H1 (cell line): ENCODE measurements around the gene GDPD4. TPM values are rescaled to one million over a fixed set of nuclear protein-coding genes. Genes with fewer than 3 reads are reported as not detected.

Experiments
- CTCF ChIA-PET: fragments of 300-600 bp; sonication (Branson Sonifier 250); formaldehyde crosslinking; loops from one replicate; lab custom pipeline; 2021; ENCODE audit not compliant: partially characterized antibody; lab: Charles Lee
- POLR2A ChIA-PET: fragments of 300-600 bp; sonication (Branson Sonifier 250); formaldehyde crosslinking; loops from one replicate; lab custom pipeline; 2021; ENCODE audit warnings: inconsistent platforms; ENCODE audit not compliant: partially characterized antibody; lab: Charles Lee
- DNase-seq, 2 experiments: peaks; one replicate each; pipeline versions ENCODE4 v3.0.0 to v3.0.0-alpha.2; 2010 to 2022; ENCODE audit warnings: low spot score in 2 of 2, low read depth in 1 of 2, mixed read lengths in 1 of 2
- FAIRE-seq: peaks from 2 replicates; lab custom pipeline; 2011; peaks lifted over from hg19 to GRCh38; lab: Jason Lieb, UNC
- H2AFZ ChIP-seq: 2 replicates; pipeline ENCODE4 v1.8.1; 2012; ENCODE audit warnings: low read length, inconsistent platforms
- H2AK5ac ChIP-seq: 2 replicates; pipeline ENCODE4 v1.6.1; 2013; ENCODE audit warnings: low read depth, low read length
- H2BK120ac ChIP-seq: replicated peaks from 2 replicates; pipeline ENCODE3; 2013; ENCODE audit warnings: low read depth, low read length, inconsistent platforms
- H2BK12ac ChIP-seq: 2 replicates; pipeline ENCODE4 v1.6.1; 2013; ENCODE audit warnings: low read depth, low read length
- H2BK15ac ChIP-seq: 2 replicates; pipeline ENCODE4 v1.6.1; 2013; ENCODE audit warnings: low read length
- H2BK20ac ChIP-seq: 2 replicates; pipeline ENCODE4 v1.6.1; 2013; ENCODE audit warnings: low read length
- H2BK5ac ChIP-seq: 2 replicates; pipeline ENCODE4 v1.6.1; 2013; ENCODE audit warnings: low read depth, low read length
- H3K14ac ChIP-seq: 2 replicates; pipeline ENCODE4 v1.6.1; 2013; ENCODE audit warnings: inconsistent platforms; ENCODE audit not compliant: insufficient read length
- H3K18ac ChIP-seq: 2 replicates; pipeline ENCODE4 v1.6.1; 2013; ENCODE audit warnings: low read length; ENCODE audit errors: extremely low read depth
- H3K23ac ChIP-seq: 2 replicates; pipeline ENCODE4 v1.6.1; 2013; ENCODE audit warnings: inconsistent platforms; ENCODE audit not compliant: insufficient read length
- H3K23me2 ChIP-seq: 2 replicates; pipeline ENCODE4 v1.6.1; 2013; ENCODE audit warnings: low read depth, low read length
- H3K27ac ChIP-seq: 2 replicates; pipeline ENCODE4 v1.6.1; 2011; ENCODE audit warnings: low read depth, low read length, inconsistent platforms
- H3K27me3 ChIP-seq, 4 experiments: replicated peaks in 1 of 4; 1 replicate in 1 of 4; 2 replicates in 3 of 4; pipeline versions ENCODE4 v1.6.1 to v1.8.1; 2011 to 2013; ENCODE audit warnings: low read length in 3 of 4, mild to moderate bottlenecking in 3 of 4, inconsistent platforms in 2 of 4, mixed read lengths in 2 of 4, moderate library complexity in 1 of 4; ENCODE audit not compliant: control insufficient read depth in 3 of 4, insufficient read depth in 3 of 4; ENCODE audit errors: extremely low read depth in 1 of 4
- H3K36me3 ChIP-seq, 4 experiments: 2 replicates each; pipeline versions ENCODE4 v1.6.1 to v1.8.1; 2011 to 2013; ENCODE audit warnings: mild to moderate bottlenecking in 4 of 4, low read length in 3 of 4, moderate library complexity in 2 of 4, control low read depth in 1 of 4, inconsistent platforms in 1 of 4; ENCODE audit not compliant: insufficient read depth in 4 of 4, control insufficient read depth in 2 of 4
- H3K4ac ChIP-seq: replicated peaks from 2 replicates; pipeline ENCODE3; 2013; ENCODE audit warnings: low read length, low read depth, mixed read lengths, inconsistent platforms; ENCODE audit not compliant: insufficient read length
- H3K4me1 ChIP-seq, 4 experiments: replicated peaks in 1 of 4; 1 replicate in 1 of 4; 2 replicates in 3 of 4; pipeline versions ENCODE4 v1.6.1 to v1.8.1; 2011 to 2013; ENCODE audit warnings: low read length in 3 of 4, inconsistent platforms in 2 of 4, mixed read lengths in 1 of 4; ENCODE audit not compliant: insufficient read depth in 4 of 4, control insufficient read depth in 3 of 4
- H3K4me2 ChIP-seq, 2 experiments: 2 replicates each; pipeline versions ENCODE4 v1.6.1 to v1.8.1; 2011 to 2013; ENCODE audit warnings: low read depth in 2 of 2, low read length in 2 of 2, control low read depth in 1 of 2, inconsistent platforms in 1 of 2, mild to moderate bottlenecking in 1 of 2; ENCODE audit not compliant: insufficient read depth in 1 of 2
- H3K4me3 ChIP-seq, 4 experiments: fragments of 200-600, 300-600 bp in 1 of 4; sonication (generic), shearing (Covaris generic), sonication (Bioruptor Twin) in 1 of 4; 2 replicates each; pipeline versions ENCODE4 v1.5.1 to v1.8.1; 2011 to 2016; ENCODE audit warnings: low read length in 4 of 4, low read depth in 3 of 4, control low read depth in 2 of 4, inconsistent platforms in 2 of 4, mild to moderate bottlenecking in 2 of 4, mixed read lengths in 1 of 4, moderate library complexity in 1 of 4; ENCODE audit not compliant: insufficient read depth in 2 of 4; ENCODE audit errors: extremely low read depth in 1 of 4
- H3K56ac ChIP-seq: replicated peaks from 2 replicates; pipeline ENCODE3; 2013; ENCODE audit warnings: low read depth, mild to moderate bottlenecking, mixed read lengths, low read length, inconsistent platforms; ENCODE audit not compliant: insufficient read length
- H3K79me1 ChIP-seq: 2 replicates; pipeline ENCODE4 v1.6.1; 2013; ENCODE audit warnings: low read depth, low read length, control low read depth
- H3K79me2 ChIP-seq, 2 experiments: 2 replicates each; pipeline versions ENCODE4 v1.6.1 to v1.8.1; 2012 to 2013; ENCODE audit warnings: low read length in 2 of 2, mild to moderate bottlenecking in 2 of 2, inconsistent platforms in 1 of 2; ENCODE audit not compliant: insufficient read depth in 2 of 2, control insufficient read depth in 1 of 2
- H3K9ac ChIP-seq, 4 experiments: replicated peaks in 1 of 4; 1 replicate in 1 of 4; 2 replicates in 3 of 4; pipeline versions ENCODE4 v1.6.1 to v1.8.1; 2011 to 2013; ENCODE audit warnings: low read depth in 3 of 4, low read length in 3 of 4, control low read depth in 2 of 4, mild to moderate bottlenecking in 2 of 4, moderate library complexity in 2 of 4, inconsistent platforms in 1 of 4; ENCODE audit errors: extremely low read depth in 1 of 4
- H3K9me3 ChIP-seq, 2 experiments: 2 replicates each; pipeline versions ENCODE4 v1.6.1 to v1.8.1; 2012 to 2013; ENCODE audit warnings: mild to moderate bottlenecking in 2 of 2, moderate library complexity in 2 of 2, control low read depth in 1 of 2, inconsistent platforms in 1 of 2, low read depth in 1 of 2, low read length in 1 of 2, mixed read lengths in 1 of 2; ENCODE audit not compliant: insufficient read depth in 2 of 2
- H4K20me1 ChIP-seq, 2 experiments: replicated peaks in 1 of 2; 2 replicates each; pipeline versions ENCODE3 to v1.8.1; 2011 to 2013; ENCODE audit warnings: inconsistent platforms in 2 of 2, low read length in 2 of 2, mild to moderate bottlenecking in 1 of 2; ENCODE audit not compliant: insufficient read depth in 2 of 2, control insufficient read depth in 1 of 2
- H4K5ac ChIP-seq: 2 replicates; pipeline ENCODE4 v1.6.1; 2013; ENCODE audit warnings: low read length, low read depth, mixed read lengths, inconsistent platforms; ENCODE audit not compliant: insufficient read length
- H4K8ac ChIP-seq: 2 replicates; pipeline ENCODE4 v1.8.0; 2013; ENCODE audit warnings: mild to moderate bottlenecking, moderate library complexity, low read length, inconsistent platforms; ENCODE audit not compliant: insufficient read depth; ENCODE audit errors: extremely low read depth
- H4K91ac ChIP-seq: replicated peaks from 2 replicates; pipeline ENCODE3; 2013; ENCODE audit warnings: low read length, mixed read lengths, inconsistent platforms; ENCODE audit not compliant: insufficient read length
- CEBPB ChIP-seq: IDR thresholded peaks from 2 replicates; pipeline ENCODE4 v1.6.1; 2012; ENCODE audit warnings: low read depth, low read length
- CREB1 ChIP-seq: IDR thresholded peaks from 2 replicates; pipeline ENCODE4 v1.6.1; 2012; ENCODE audit warnings: inconsistent platforms
- CTCF ChIP-seq, 3 experiments: IDR thresholded peaks; 1 replicate in 2 of 3; 2 replicates in 1 of 3; pipeline versions ENCODE4 v1.5.1 to v1.6.1; 2011; ENCODE audit warnings: low read length in 3 of 3, mild to moderate bottlenecking in 3 of 3, inconsistent platforms in 2 of 3, low read depth in 1 of 3, moderate library complexity in 1 of 3; ENCODE audit not compliant: insufficient read depth in 1 of 3; ENCODE audit errors: control extremely low read depth in 1 of 3
- HDAC2 ChIP-seq, 2 experiments: fragments of 300-600 bp in 1 of 2; sonication (generic) in 1 of 2; IDR thresholded peaks; 2 replicates each; pipeline ENCODE4 v1.6.1; 2011 to 2012; ENCODE audit warnings: low read depth in 2 of 2, low read length in 2 of 2, mild to moderate bottlenecking in 2 of 2, moderate library complexity in 2 of 2, borderline replicate concordance in 1 of 2, inconsistent platforms in 1 of 2
- HDAC6 ChIP-seq: IDR thresholded peaks from one replicate; pipeline ENCODE4 v1.7.1; 2012; ENCODE audit warnings: low read depth, mild to moderate bottlenecking, inconsistent platforms, low read length, moderate library complexity
- PHF8 ChIP-seq: fragments of 200-600 bp; sonication (generic); conservative IDR thresholded peaks from 2 replicates; pipeline ENCODE4 v1.7.1; 2012; ENCODE audit warnings: low read depth, mild to moderate bottlenecking, inconsistent platforms, low read length, moderate library complexity
- RBBP5 ChIP-seq: IDR thresholded peaks from 2 replicates; pipeline ENCODE4 v1.7.1; 2012; ENCODE audit warnings: low read depth, mild to moderate bottlenecking, inconsistent platforms, low read length, moderate library complexity, borderline replicate concordance
- SUZ12 ChIP-seq: fragments of 200-600 bp; sonication (generic); IDR thresholded peaks from 2 replicates; pipeline ENCODE4 v1.6.1; 2012; ENCODE audit warnings: mild to moderate bottlenecking, inconsistent platforms, low read length, moderate library complexity, mixed read lengths
- TBP ChIP-seq: IDR thresholded peaks from 2 replicates; pipeline ENCODE4 v1.6.1; 2011; ENCODE audit warnings: low read depth, low read length, improper control_type of control experiment
- TEAD4 ChIP-seq: IDR thresholded peaks from 2 replicates; pipeline ENCODE4 v1.6.1; 2012; ENCODE audit warnings: low read depth, low read length, inconsistent platforms, mixed read lengths
- YY1 ChIP-seq: IDR thresholded peaks from 2 replicates; pipeline ENCODE4 v1.6.1; 2011; ENCODE audit warnings: low read depth, mild to moderate bottlenecking, low read length
- ZNF274 ChIP-seq: IDR thresholded peaks from 2 replicates; pipeline ENCODE4 v1.7.0; 2012; ENCODE audit warnings: low read length, borderline replicate concordance; ENCODE audit errors: extremely low read depth
- WGBS, 2 experiments: shearing (Covaris generic) in 1 of 2; methylation state at CpG; one replicate each; pipeline versions ENCODE4 v1.1.6 to v1.1.7; 2013 to 2015; ENCODE audit warnings: low lambda C conversion rate in 2 of 2, mixed read lengths in 2 of 2, inconsistent platforms in 1 of 2, low coverage in 1 of 2, missing lambda C conversion rate in 1 of 2; ENCODE audit not compliant: insufficient replicate concordance in 2 of 2, insufficient coverage in 1 of 2, insufficient read length in 1 of 2; ENCODE audit errors: extremely low coverage in 1 of 2, missing lambda C conversion rate in 1 of 2; 5-methylcytosine and 5-hydroxymethylcytosine counted together
- polyA plus RNA-seq, 7 experiments: library from polyadenylated mRNA; depleted of rRNA in 3 of 7; stranded (reverse) in 5 of 7; unstranded in 2 of 7; fragments of >200 nt in 5 of 7; fragments of 200-250 nt in 2 of 7; gene quantifications; 1 replicate in 5 of 7; 2 replicates in 1 of 7; 4 replicates in 1 of 7; pipeline versions ENCODE4 v1.2.1 to v1.2.3, GENCODE V29; 2011 to 2013; ENCODE audit warnings: missing spikeins in 2 of 7, mixed read lengths in 2 of 7
- total RNA-seq: library from RNA; stranded (reverse); fragmentation: NEBNext Ultra II Directional; extraction: Animal tissue kit (Norgen Biotek cat#: 25700); gene quantifications from 2 replicates; pipeline ENCODE4 v1.2.1, GENCODE V29; 2021

Gene GDPD4
- total and polyA plus RNA-seq, 2 of the 8 experiments (the other 6 are each of a cell fraction or from before 2014, with no cell fraction given) = not detected

GRCh38 chr11:77179048-77179447, 122.4 kb downstream of the GDPD4 start:
- Histone ChIP-seq H2BK20ac (no peak overlapping the region), H3K27me3 (peaks cover 0 to 3% (median 0%) of the 10 kb centered on the region in 4 experiments; a peak in 1 of 7 replicates), H3K36me3 (no peaks in the 10 kb centered on the region), H3K23me2 (peaks cover 4% of the 10 kb centered on the region; the same call in 1 of the 2 replicates), H3K4me3 (no peak overlapping the region), H3K79me1 (no peaks in the 10 kb centered on the region), H2BK120ac (no peak overlapping the region), H3K56ac (no peak overlapping the region), H2BK15ac (no peak overlapping the region), H3K9me3 (no peaks in the 10 kb centered on the region), H3K23ac (no peak overlapping the region), H3K14ac (no peak overlapping the region), H2BK12ac (no peak overlapping the region), H3K4me1 (peaks cover 9 to 24% (median 13%) of the 10 kb centered on the region in 4 experiments; a peak in 6 of 7 replicates), H4K20me1 (no peaks in the 10 kb centered on the region), H2AK5ac (no peak overlapping the region), H4K5ac (no peak overlapping the region), H4K8ac (no peak overlapping the region), H3K79me2 (no peaks in the 10 kb centered on the region), H3K4ac (no peak overlapping the region), H3K4me2 (no peak overlapping the region), H4K91ac (no peak overlapping the region), H3K18ac (no peak overlapping the region), H2AFZ (no peak overlapping the region), H3K9ac (no peak overlapping the region), H2BK5ac (no peak overlapping the region), H3K27ac (no peak overlapping the region)
- WGBS, 2 experiments = 92% methylated on average over 5 of the region's 5 CpGs; no CpG with 5 or more reads in 1 of the 2 experiments
- DNase-seq = no peak
- ChIA-PET CTCF (interaction anchor here (1.6 to 15.1 kb wide), 3 partner anchors 10 to 50 kb away, joined by 5 to 187 read pairs (median 16); partner anchors contain the start of gene MYO7A), POLR2A (interaction anchor here (1.5 kb wide), 1 partner anchor 11 kb away, joined by 3 read pairs; no protein-coding TSS in a partner anchor)
- no peak for FAIRE-seq
- TF ChIP-seq CREB1 (no peak), TBP (no peak), HDAC2 (IDR thresholded peaks at IDR 0.05; ENCODE audit: borderline replicate concordance in 1 of 2, low read depth in 2 of 2, low read length in 2 of 2) (no peak), SUZ12 (no peak), CEBPB (no peak), RBBP5 (no peak), ZNF274 (no peak), HDAC6 (no peak), CTCF (IDR thresholded peaks at IDR 0.05; ENCODE audit: control extremely low read depth in 1 of 3, insufficient read depth in 1 of 3, low read depth in 1 of 3, low read length in 3 of 3) (no peak), YY1 (no peak), PHF8 (no peak), TEAD4 (no peak)
